Smooth muscle cell (in vitro differentiated cells): ENCODE data around the gene UBL4B. TPM values are rescaled to one million over a fixed set of nuclear protein-coding genes. Genes with fewer than 3 reads are reported as not detected.

Experiments used
- DNase-seq: peaks from one replicate; lab custom pipeline; 2025; ENCODE audit not compliant: unreplicated experiment; lab: John Stamatoyannopoulos, UW
- H2AFZ ChIP-seq: fragments of 200-600 bp; sonication (generic); 2 replicates; pipeline ENCODE4 v1.6.0; 2016; ENCODE audit warnings: antibody characterized with exemption, low read depth, mild to moderate bottlenecking
- H3F3A ChIP-seq: fragments of 200-600 bp; sonication (generic); 2 replicates; pipeline ENCODE4 v1.6.0; 2017; ENCODE audit warnings: antibody characterized with exemption, low read depth
- H3K27ac ChIP-seq: fragments of 200-600 bp; sonication (generic); 2 replicates; pipeline ENCODE4 v1.5.1; 2016; ENCODE audit warnings: low read depth, mild to moderate bottlenecking
- H3K27me3 ChIP-seq: fragments of 200-600 bp; sonication (generic); 2 replicates; pipeline ENCODE4 v1.6.1; 2016; ENCODE audit warnings: low read depth, mild to moderate bottlenecking
- H3K36me3 ChIP-seq: fragments of 200-600 bp; sonication (generic); 2 replicates; pipeline ENCODE4 v1.5.1; 2016; ENCODE audit warnings: low read depth
- H3K4me1 ChIP-seq: fragments of 200-600 bp; sonication (generic); 2 replicates; pipeline ENCODE4 v1.5.1; 2016; ENCODE audit warnings: low read depth
- H3K4me2 ChIP-seq: fragments of 200-600 bp; sonication (generic); 2 replicates; pipeline ENCODE4 v1.6.0; 2016; ENCODE audit warnings: mild to moderate bottlenecking
- H3K4me3 ChIP-seq: fragments of 200-600 bp; sonication (generic); 2 replicates; pipeline ENCODE4 v1.5.1; 2016; ENCODE audit warnings: mild to moderate bottlenecking
- H3K79me2 ChIP-seq: fragments of 200-600 bp; sonication (generic); 2 replicates; pipeline ENCODE4 v1.6.0; 2016; ENCODE audit warnings: low read depth, mild to moderate bottlenecking
- H3K9ac ChIP-seq: fragments of 200-600 bp; sonication (generic); 2 replicates; pipeline ENCODE4 v1.6.0; 2016; ENCODE audit warnings: low read depth
- H3K9me3 ChIP-seq: fragments of 200-600 bp; sonication (generic); replicated peaks from 2 replicates; pipeline ENCODE4 v1.5.1; 2016; ENCODE audit warnings: low read depth
- H4K20me1 ChIP-seq: fragments of 200-600 bp; sonication (generic); 2 replicates; pipeline ENCODE4 v1.6.0; 2016; ENCODE audit warnings: low read depth
- CTCF ChIP-seq: fragments of 200-600 bp; sonication (generic); IDR thresholded peaks from 2 replicates; pipeline ENCODE4 v1.5.1; 2017; ENCODE audit warnings: borderline replicate concordance, mild to moderate bottlenecking, antibody characterized with exemption; ENCODE audit not compliant: insufficient read depth, poor library complexity, severe bottlenecking
- WGBS: methylation state at CpG from one replicate; pipeline ENCODE4 v1.1.7; 2016; ENCODE audit warnings: low lambda C conversion rate; 5-methylcytosine and 5-hydroxymethylcytosine counted together
- polyA plus RNA-seq: library from polyadenylated mRNA; unstranded; fragments of >200 nt; fragmentation: Nextera tagmentation; extraction: Ambion mirVana; gene quantifications from 2 replicates; pipeline ENCODE4 v1.2.1, GENCODE V29; 2016
- total RNA-seq: library from RNA; depleted of rRNA; stranded (reverse); fragments of >200 nt; gene quantifications from 2 replicates; pipeline ENCODE4 v1.2.3, GENCODE V29; 2014

The UBL4B gene
- total and polyA plus RNA-seq, 2 experiments from 2014 or later, result not detected

GRCh38 chr1:110135666-110136065 lies 23.4 kb downstream of the UBL4B start:
- H4K20me1 ChIP-seq, result no peaks in the 10 kb centered on the region
- no peak for DNase-seq
- H3F3A ChIP-seq, result no peaks in the 10 kb centered on the region
- H3K27ac ChIP-seq, result no peak overlapping the region
- H3K36me3 ChIP-seq, result no peaks in the 10 kb centered on the region
- H3K9me3 ChIP-seq, result no peaks in the 10 kb centered on the region
- TF ChIP-seq CTCF, result no peak
- no peak overlapping the region for H3K9ac ChIP-seq
- H3K4me3 ChIP-seq, result no peak overlapping the region
- 93% methylated on average over 10 of the region's 10 CpGs for WGBS
- peaks cover 56% of the 10 kb centered on the region for H3K27me3 ChIP-seq
- H3K4me2 ChIP-seq, result no peak overlapping the region
- H3K4me1 ChIP-seq, result peaks cover 8% of the 10 kb centered on the region
- no peaks in the 10 kb centered on the region for H3K79me2 ChIP-seq
- H2AFZ ChIP-seq, result no peak overlapping the region

- Histone ChIP-seq H3K27ac (no peak overlapping the region), H2AFZ (no peak overlapping the region)
- no peak for TF ChIP-seq CTCF
Measured at GRCh38 chr1:110136911-110137310, 24.7 kb downstream of the UBL4B start.

GRCh38 chr1:110138956-110139355 lies 26.7 kb downstream of the UBL4B start:
- Histone ChIP-seq H3K9ac (no peak overlapping the region), H4K20me1 (no peaks in the 10 kb centered on the region), H3K4me3 (no peak overlapping the region), H3K79me2 (no peaks in the 10 kb centered on the region), H3K36me3 (no peaks in the 10 kb centered on the region), H3K4me1 (peaks cover 8% of the 10 kb centered on the region), H2AFZ (no peak overlapping the region), H3F3A (no peaks in the 10 kb centered on the region), H3K27ac (no peak overlapping the region), H3K4me2 (no peak overlapping the region), H3K27me3 (peaks cover 74% of the 10 kb centered on the region), H3K9me3 (no peaks in the 10 kb centered on the region)
- no peak for TF ChIP-seq CTCF
- DNase-seq, result no peak
- WGBS, result 64% methylated on average over 3 of the region's 3 CpGs

More at GRCh38 chr1:110136911-110137310, 24.7 kb downstream of the UBL4B start:
- WGBS, result 28% methylated on average over 7 of the region's 7 CpGs
- Histone ChIP-seq H4K20me1 (no peaks in the 10 kb centered on the region), H3K4me1 (peaks cover 8% of the 10 kb centered on the region), H3K36me3 (no peaks in the 10 kb centered on the region), H3K9me3 (no peaks in the 10 kb centered on the region), H3K79me2 (no peaks in the 10 kb centered on the region), H3K4me3 (no peak overlapping the region), H3K4me2 (no peak overlapping the region), H3K27me3 (peaks cover 55% of the 10 kb centered on the region), H3F3A (no peaks in the 10 kb centered on the region), H3K9ac (no peak overlapping the region)
- DNase-seq, result no peak

GRCh38 chr1:110144366-110144765 lies 32.1 kb downstream of the UBL4B start:
- no peak for DNase-seq
- no peak overlapping the region for H3K4me3 ChIP-seq
- H3K36me3 ChIP-seq, result no peaks in the 10 kb centered on the region
- no peak overlapping the region for H3K4me2 ChIP-seq
- H2AFZ ChIP-seq, result no peak overlapping the region
- no peaks in the 10 kb centered on the region for H4K20me1 ChIP-seq
- no peaks in the 10 kb centered on the region for H3F3A ChIP-seq
- WGBS, result 58% methylated on average over 3 of the region's 3 CpGs
- no peak for TF ChIP-seq CTCF
- H3K4me1 ChIP-seq, result no peaks in the 10 kb centered on the region
- peaks cover 87% of the 10 kb centered on the region for H3K27me3 ChIP-seq
- no peaks in the 10 kb centered on the region for H3K9me3 ChIP-seq
- no peaks in the 10 kb centered on the region for H3K79me2 ChIP-seq
- no peak overlapping the region for H3K27ac ChIP-seq
- no peak overlapping the region for H3K9ac ChIP-seq
